ENCODE data around the gene ATP6V1G1. TPM values are rescaled to one million over a fixed set of nuclear protein-coding genes. Genes with fewer than 3 reads are reported as not detected.
"Not testable (repeated sequence)": the region's sequence is repeated elsewhere in the genome, so short reads cannot be mapped to it uniquely, and the experiment has no call there.

Gene ATP6V1G1
- total RNA-seq, 2 donors from 2014 or later = 109 to 153 TPM

DNA sequence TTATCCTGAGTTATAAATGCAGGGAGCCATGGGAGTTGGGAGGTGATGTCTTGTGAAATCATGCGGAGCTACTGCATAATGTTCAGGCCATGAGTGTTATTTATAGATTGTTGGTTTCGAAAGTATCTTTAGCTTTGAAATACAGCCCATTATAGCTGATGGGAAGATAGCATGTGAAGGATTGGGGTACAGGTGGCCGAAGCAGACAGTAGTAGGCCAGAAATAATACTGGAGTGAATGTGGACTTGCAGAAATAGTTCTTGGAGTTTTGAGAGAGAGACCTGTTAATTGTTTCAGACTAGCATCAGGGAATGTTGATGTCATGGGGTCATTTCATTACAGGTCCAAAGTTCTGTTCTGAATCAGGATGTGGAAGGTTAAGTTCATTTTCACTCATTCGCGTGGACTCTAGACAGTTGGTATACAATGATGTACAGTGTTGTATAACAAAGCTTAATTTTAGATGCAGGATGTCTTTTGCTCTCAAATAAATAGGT is 3.8 kb downstream of the ATP6V1G1 start:
- DNase-seq (ENCODE audit: low spot score) (no peak), ATAC-seq (ENCODE audit: insufficient number of reproducible peaks, low FRiP score, low read depth) (no peak)
- H3K9me3 ChIP-seq = no peaks in the 10 kb centered on the region
- no peak overlapping the region for H3K27ac ChIP-seq
- TF ChIP-seq, protein P1, sequence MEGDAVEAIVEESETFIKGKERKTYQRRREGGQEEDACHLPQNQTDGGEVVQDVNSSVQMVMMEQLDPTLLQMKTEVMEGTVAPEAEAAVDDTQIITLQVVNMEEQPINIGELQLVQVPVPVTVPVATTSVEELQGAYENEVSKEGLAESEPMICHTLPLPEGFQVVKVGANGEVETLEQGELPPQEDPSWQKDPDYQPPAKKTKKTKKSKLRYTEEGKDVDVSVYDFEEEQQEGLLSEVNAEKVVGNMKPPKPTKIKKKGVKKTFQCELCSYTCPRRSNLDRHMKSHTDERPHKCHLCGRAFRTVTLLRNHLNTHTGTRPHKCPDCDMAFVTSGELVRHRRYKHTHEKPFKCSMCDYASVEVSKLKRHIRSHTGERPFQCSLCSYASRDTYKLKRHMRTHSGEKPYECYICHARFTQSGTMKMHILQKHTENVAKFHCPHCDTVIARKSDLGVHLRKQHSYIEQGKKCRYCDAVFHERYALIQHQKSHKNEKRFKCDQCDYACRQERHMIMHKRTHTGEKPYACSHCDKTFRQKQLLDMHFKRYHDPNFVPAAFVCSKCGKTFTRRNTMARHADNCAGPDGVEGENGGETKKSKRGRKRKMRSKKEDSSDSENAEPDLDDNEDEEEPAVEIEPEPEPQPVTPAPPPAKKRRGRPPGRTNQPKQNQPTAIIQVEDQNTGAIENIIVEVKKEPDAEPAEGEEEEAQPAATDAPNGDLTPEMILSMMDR (IDR thresholded peaks at IDR 0.05) = no peak
- H3K27me3 ChIP-seq (replicated peaks; ENCODE audit: insufficient read depth) = no peaks in the 10 kb centered on the region
- peaks cover 40 to 44% of the 10 kb centered on the region in 2 donors for H3K4me1 ChIP-seq (ENCODE audit: control insufficient read depth in 1 of 2, low read depth in 2 of 2)
- peak overlapping the region; percentile 28 for H3K4me3 ChIP-seq
- peaks cover 30% of the 10 kb centered on the region for H3K36me3 ChIP-seq

DNA sequence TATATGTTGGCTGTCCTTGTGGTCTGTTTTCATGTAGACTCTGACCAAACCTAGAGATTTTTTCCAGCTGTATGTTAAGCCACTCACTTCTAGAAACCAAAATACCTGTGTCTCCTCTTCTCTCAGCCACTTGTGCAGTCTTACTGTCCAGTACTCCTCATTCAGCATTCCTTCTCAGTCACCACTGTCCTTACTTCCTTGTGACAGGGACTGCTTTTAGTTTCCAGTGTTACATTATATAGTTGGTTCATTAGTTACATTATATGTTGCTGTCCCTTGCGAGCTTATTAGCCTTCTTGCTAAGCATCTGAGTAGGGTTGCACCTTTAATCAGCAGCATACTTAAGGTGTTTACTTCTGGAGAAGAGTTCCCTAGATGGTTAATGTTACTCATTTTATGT is 4.3 kb downstream of the ATP6V1G1 start:
- Histone ChIP-seq H3K36me3 (peaks cover 30% of the 10 kb centered on the region), H3K9me3 (no peaks in the 10 kb centered on the region), H3K4me3 (no peak overlapping the region), H3K4me1 (ENCODE audit: control insufficient read depth in 1 of 2, low read depth in 2 of 2) (peaks cover 40% of the 10 kb centered on the region in 2 donors), H3K27ac (no peak overlapping the region), H3K27me3 (replicated peaks; ENCODE audit: insufficient read depth) (no peaks in the 10 kb centered on the region)
- TF ChIP-seq, protein P1 (IDR thresholded peaks at IDR 0.05) = no peak
- DNase-seq (ENCODE audit: low spot score) = no peak
- no peak for ATAC-seq (ENCODE audit: insufficient number of reproducible peaks, low FRiP score, low read depth)

DNA sequence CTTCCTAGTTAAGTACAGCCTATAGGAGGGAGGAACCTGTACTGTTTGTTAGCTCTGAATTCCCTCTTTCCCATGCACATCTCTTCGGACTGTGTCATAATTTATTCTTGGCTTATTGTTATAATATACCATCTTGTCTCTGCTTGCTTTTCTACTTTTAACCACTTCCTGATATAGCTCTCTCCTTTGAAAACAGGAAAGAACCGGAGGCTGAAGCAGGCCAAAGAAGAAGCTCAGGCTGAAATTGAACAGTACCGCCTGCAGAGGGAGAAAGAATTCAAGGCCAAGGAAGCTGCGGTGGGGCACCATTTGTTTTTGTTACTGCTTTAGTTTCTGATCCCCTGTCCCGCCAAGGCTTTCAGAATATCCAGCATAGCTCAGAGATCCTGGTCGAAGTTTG is 4.8 kb downstream of the ATP6V1G1 start:
- Histone ChIP-seq H3K4me3 (no peak overlapping the region), H3K9me3 (no peaks in the 10 kb centered on the region), H3K27ac (no peak overlapping the region), H3K4me1 (ENCODE audit: control insufficient read depth in 1 of 2, low read depth in 2 of 2) (peaks cover 38 to 40% of the 10 kb centered on the region in 2 donors), H3K27me3 (replicated peaks; ENCODE audit: insufficient read depth) (no peaks in the 10 kb centered on the region), H3K36me3 (peaks cover 31% of the 10 kb centered on the region)
- ATAC-seq (ENCODE audit: insufficient number of reproducible peaks, low FRiP score, low read depth) (no peak), DNase-seq (ENCODE audit: low spot score) (no peak)
- TF ChIP-seq, protein P1 (IDR thresholded peaks at IDR 0.05) = no peak

DNA sequence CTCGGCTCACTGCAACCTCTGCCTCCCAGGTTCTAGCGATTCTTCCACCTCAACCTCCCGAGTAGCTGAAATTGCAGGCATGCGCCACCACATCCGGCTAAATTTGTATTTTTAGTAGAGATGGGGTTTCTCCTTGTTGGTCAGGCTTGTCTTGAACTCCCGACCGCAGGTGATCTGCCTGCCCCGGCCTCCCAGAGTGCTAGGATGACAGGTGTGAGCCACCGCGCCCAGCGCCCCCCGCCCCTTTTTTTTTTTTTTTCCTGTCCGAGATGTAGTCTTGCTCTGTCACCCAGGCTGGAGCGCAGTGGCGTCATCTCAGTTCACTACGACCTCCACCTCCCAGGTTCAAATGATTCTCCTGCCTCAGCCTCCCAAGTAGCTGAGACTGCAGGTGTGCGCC is 6.6 kb downstream of the ATP6V1G1 start:
- no peak for DNase-seq (ENCODE audit: low spot score)
- H3K9me3 ChIP-seq = no peaks in the 10 kb centered on the region
- ATAC-seq (ENCODE audit: insufficient number of reproducible peaks, low FRiP score, low read depth) = no peak
- H3K27ac ChIP-seq = no peak overlapping the region
- TF ChIP-seq, protein P1 (IDR thresholded peaks at IDR 0.05) = no peak
- H3K4me3 ChIP-seq = no peak overlapping the region
- H3K36me3 ChIP-seq = peaks cover 47% of the 10 kb centered on the region
- H3K4me1 ChIP-seq (ENCODE audit: control insufficient read depth in 1 of 2, low read depth in 2 of 2) = peaks cover 31 to 33% of the 10 kb centered on the region in 2 donors
- H3K27me3 ChIP-seq (replicated peaks; ENCODE audit: insufficient read depth) = no peaks in the 10 kb centered on the region

DNA sequence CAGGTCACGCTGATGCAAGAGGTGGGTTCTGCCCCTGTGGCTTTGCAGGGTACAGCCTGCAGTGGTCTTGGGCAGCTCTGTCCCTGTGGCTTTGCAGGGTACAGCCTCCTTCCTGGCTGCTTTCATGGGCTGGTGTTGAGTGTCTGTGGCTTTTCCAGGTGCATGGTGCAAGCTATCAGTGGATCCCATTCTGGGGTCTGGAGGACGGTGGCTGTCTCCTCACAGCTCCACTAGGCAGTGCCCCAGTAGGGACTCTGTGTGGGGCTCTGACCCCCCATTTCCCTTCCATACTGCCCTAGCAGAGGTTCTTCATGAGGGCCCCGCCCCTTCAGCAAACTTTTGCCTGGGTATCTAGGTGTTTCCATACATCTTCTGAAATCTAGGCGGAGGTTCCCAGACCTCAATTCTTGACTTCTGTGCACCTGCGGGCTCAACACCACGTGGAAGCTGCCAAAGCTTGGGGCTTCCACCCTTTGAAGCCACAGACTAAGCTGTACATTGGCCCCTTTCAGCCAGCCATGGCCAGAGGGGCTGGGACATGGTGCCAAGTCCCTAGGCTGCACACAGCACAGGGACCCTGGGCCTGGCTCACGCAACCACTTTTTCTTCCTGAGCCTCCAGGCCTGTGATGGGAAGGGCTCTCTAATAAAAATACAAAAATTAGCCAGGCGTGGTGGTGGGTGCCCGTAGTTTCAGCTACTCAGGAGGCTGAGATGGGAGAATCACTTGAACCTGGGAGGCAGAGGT is 13.1 kb downstream of the ATP6V1G1 start:
- not testable (repeated sequence) for H3K4me1 ChIP-seq (ENCODE audit: control insufficient read depth in 1 of 2, low read depth in 2 of 2); H3K9me3 ChIP-seq; H3K27me3 ChIP-seq (replicated peaks; ENCODE audit: insufficient read depth); H3K4me3 ChIP-seq; DNase-seq (ENCODE audit: low spot score); H3K27ac ChIP-seq; ATAC-seq (ENCODE audit: insufficient number of reproducible peaks, low FRiP score, low read depth)
- peaks cover 33% of the 10 kb centered on the region for H3K36me3 ChIP-seq

DNA sequence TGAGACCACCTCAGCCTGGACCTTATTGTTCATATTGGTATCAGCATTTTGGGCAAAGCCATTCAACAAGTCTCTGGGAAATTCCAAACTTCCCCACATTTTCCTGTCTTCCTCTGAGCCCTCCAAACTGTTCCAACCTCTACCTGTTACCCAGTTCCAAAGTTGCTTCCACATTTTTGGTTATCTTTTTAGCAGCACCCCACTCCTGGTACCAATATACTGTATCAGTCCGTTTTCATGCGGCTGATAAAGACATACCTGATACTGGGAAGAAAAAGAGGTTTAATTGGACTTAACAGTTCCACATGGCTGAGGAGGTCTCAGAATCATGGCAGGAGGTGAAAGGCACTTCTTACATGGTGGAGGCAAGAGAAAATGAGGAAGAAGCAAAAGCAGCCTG is 14.2 kb downstream of the ATP6V1G1 start:
- ATAC-seq (ENCODE audit: insufficient number of reproducible peaks, low FRiP score, low read depth); DNase-seq (ENCODE audit: low spot score); H3K4me3 ChIP-seq; H3K27ac ChIP-seq; H3K27me3 ChIP-seq (replicated peaks; ENCODE audit: insufficient read depth); H3K9me3 ChIP-seq; H3K4me1 ChIP-seq (ENCODE audit: control insufficient read depth in 1 of 2, low read depth in 2 of 2): not testable (repeated sequence)
- H3K36me3 ChIP-seq = peaks cover 28% of the 10 kb centered on the region

Measured in thoracic aorta (tissue), 2 donors.